GM06990 (cell line): ENCODE data around the gene BMERB1.

Source experiments
- DNase-seq: peaks from one replicate; pipeline ENCODE4 v3.0.0-alpha.2; 2011; ENCODE audit not compliant: insufficient read length; ENCODE audit errors: extremely low read depth
- H3K27me3 ChIP-seq: replicated peaks from 2 replicates; pipeline ENCODE4 v1.6.0; 2011; ENCODE audit warnings: low read length; ENCODE audit not compliant: control insufficient read depth, insufficient read depth
- H3K36me3 ChIP-seq: 2 replicates; pipeline ENCODE4 v1.5.1; 2011; ENCODE audit warnings: low read length; ENCODE audit not compliant: control insufficient read depth, insufficient read depth
- H3K4me3 ChIP-seq: replicated peaks from 2 replicates; pipeline ENCODE4 v1.5.1; 2011; ENCODE audit warnings: low read depth, mild to moderate bottlenecking, control low read depth, low read length
- CTCF ChIP-seq: IDR thresholded peaks from 2 replicates; pipeline ENCODE4 v1.5.1; 2011; ENCODE audit warnings: low read length, control low read depth, mild to moderate bottlenecking, inconsistent platforms; ENCODE audit not compliant: insufficient read depth, poor library complexity, severe bottlenecking

Gene BMERB1

GRCh38 chr16:15495898-15496297 is 61.5 kb downstream of the BMERB1 start:
- no peaks in the 10 kb centered on the region for H3K27me3 ChIP-seq
- no peak for TF ChIP-seq CTCF
- DNase-seq, result no peak

GRCh38 chr16:15498427-15499175 is 64.2 kb downstream of the BMERB1 start:
- Histone ChIP-seq H3K36me3 (no peaks in the 10 kb centered on the region), H3K27me3 (no peaks in the 10 kb centered on the region), H3K4me3 (no peak overlapping the region)
- no peak for DNase-seq
- TF ChIP-seq CTCF, result no peak

More at GRCh38 chr16:15495898-15496297, 61.5 kb downstream of the BMERB1 start:
- no peaks in the 10 kb centered on the region for H3K36me3 ChIP-seq
- no peak overlapping the region for H3K4me3 ChIP-seq

- DNase-seq, result no peak
- no peak for TF ChIP-seq CTCF
- no peaks in the 10 kb centered on the region for H3K27me3 ChIP-seq
- H3K4me3 ChIP-seq, result no peak overlapping the region
- no peaks in the 10 kb centered on the region for H3K36me3 ChIP-seq
Observed at GRCh38 chr16:15502041-15502725, 67.8 kb downstream of the BMERB1 start.

- no peak for TF ChIP-seq CTCF
- Histone ChIP-seq H3K36me3 (no peaks in the 10 kb centered on the region), H3K4me3 (no peak overlapping the region), H3K27me3 (no peaks in the 10 kb centered on the region; the same call in none of the 2 replicates)
- DNase-seq, result no peak
Observed at GRCh38 chr16:15506441-15506840, 72.1 kb downstream of the BMERB1 start.

GRCh38 chr16:15507301-15507958 is 73.0 kb downstream of the BMERB1 start:
- DNase-seq, result no peak
- TF ChIP-seq CTCF, result no peak
- no peaks in the 10 kb centered on the region for H3K36me3 ChIP-seq
- H3K4me3 ChIP-seq, result no peak overlapping the region
- H3K27me3 ChIP-seq, result no peaks in the 10 kb centered on the region; the same call in none of the 2 replicates
